Endothelial cell of umbilical vein (primary cell): ENCODE data around the gene CIDEA.

Experiments
- CTCF ChIP-seq, 2 donors: IDR thresholded peaks; 1 replicate in 1 of 2; 2 replicates in 1 of 2; pipeline ENCODE4 v1.5.1; 2011; ENCODE audit warnings: low read length in 2 of 2, mild to moderate bottlenecking in 2 of 2, moderate library complexity in 2 of 2, control low read depth in 1 of 2, inconsistent platforms in 1 of 2, low read depth in 1 of 2; ENCODE audit not compliant: insufficient read depth in 1 of 2; ENCODE audit errors: extremely low read depth in 1 of 2
- EZH2 ChIP-seq: IDR thresholded peaks from 2 replicates; pipeline ENCODE4 v1.6.1; 2012; ENCODE audit warnings: borderline replicate concordance, low read depth, mild to moderate bottlenecking, moderate library complexity, low read length, inconsistent platforms; ENCODE audit not compliant: severe bottlenecking
- FOS ChIP-seq: IDR thresholded peaks from 2 replicates; pipeline ENCODE4 v1.6.1; 2011; ENCODE audit warnings: mild to moderate bottlenecking, low read length, moderate library complexity, borderline replicate concordance; ENCODE audit not compliant: insufficient read depth
- GATA2 ChIP-seq: IDR thresholded peaks from 2 replicates; pipeline ENCODE4 v1.7.0; 2011; ENCODE audit warnings: low read depth, mild to moderate bottlenecking, moderate library complexity, mixed read lengths, low read length; ENCODE audit not compliant: insufficient read length, insufficient read depth
- JUN ChIP-seq: IDR thresholded peaks from 2 replicates; pipeline ENCODE4 v1.6.1; 2011; ENCODE audit warnings: borderline replicate concordance, low read depth; ENCODE audit not compliant: insufficient read length, insufficient read depth
- MAX ChIP-seq: IDR thresholded peaks from 2 replicates; pipeline ENCODE4 v1.6.1; 2011; ENCODE audit not compliant: insufficient read depth, insufficient read length
- MYC ChIP-seq: IDR thresholded peaks from one replicate; pipeline ENCODE4 v1.6.1; 2011; ENCODE audit warnings: mild to moderate bottlenecking, low read depth, low read length
- POLR2A ChIP-seq: IDR thresholded peaks from 2 replicates; pipeline ENCODE4 v1.6.1; 2012; ENCODE audit warnings: low read depth, mild to moderate bottlenecking, control low read depth, low read length
- POLR2AphosphoS5 ChIP-seq: IDR thresholded peaks from 2 replicates; pipeline ENCODE4 v1.6.1; 2012; ENCODE audit warnings: low read depth, mild to moderate bottlenecking, control low read depth, low read length, moderate library complexity; ENCODE audit not compliant: insufficient read depth

GRCh38 chr18:12287131-12287681 is 33.0 kb downstream of the CIDEA start:
- TF ChIP-seq CTCF (IDR thresholded peaks at IDR 0.05; ENCODE audit: extremely low read depth in 1 of 2, insufficient read depth in 1 of 2, low read depth in 1 of 2, low read length in 2 of 2) = no peak
- TF ChIP-seq POLR2A = no peak
- no peak for TF ChIP-seq FOS
- no peak for TF ChIP-seq JUN
- TF ChIP-seq EZH2 = no peak
- no peak for TF ChIP-seq MYC
- TF ChIP-seq POLR2AphosphoS5 = no peak
- TF ChIP-seq MAX = no peak
- TF ChIP-seq GATA2 = no peak
